Measurements from ENCODE around the gene LCE2B.

LCE2B gene

DNA sequence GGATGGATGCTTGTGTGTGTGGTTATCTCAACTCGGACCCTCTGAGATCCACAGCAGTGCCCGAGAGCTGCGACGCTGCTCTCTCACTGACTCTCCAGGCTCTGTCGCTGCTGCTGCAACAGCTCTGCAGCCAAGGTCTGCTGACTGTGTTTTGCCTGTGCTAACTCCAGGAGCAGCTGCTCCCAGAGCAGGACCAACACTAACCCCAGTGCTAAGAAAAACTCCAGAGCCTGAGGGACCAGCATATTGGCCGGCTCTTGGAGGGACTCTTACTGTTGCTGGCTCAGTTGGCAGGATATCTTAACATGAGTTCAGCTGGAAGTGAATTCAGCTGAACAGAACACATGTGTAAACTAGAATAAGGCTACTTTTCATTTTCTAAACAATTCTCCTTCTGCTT is 6.5 kb upstream of the LCE2B start:
- Histone ChIP-seq H3K36me3 (no peaks in the 10 kb centered on the region), H3K4me1 (no peaks in the 10 kb centered on the region), H3K4me3 (ENCODE audit: low read depth, low read length) (no peak overlapping the region), H3K9me3 (no peaks in the 10 kb centered on the region), H3K27me3 (no peaks in the 10 kb centered on the region)
- TF ChIP-seq, protein P1, sequence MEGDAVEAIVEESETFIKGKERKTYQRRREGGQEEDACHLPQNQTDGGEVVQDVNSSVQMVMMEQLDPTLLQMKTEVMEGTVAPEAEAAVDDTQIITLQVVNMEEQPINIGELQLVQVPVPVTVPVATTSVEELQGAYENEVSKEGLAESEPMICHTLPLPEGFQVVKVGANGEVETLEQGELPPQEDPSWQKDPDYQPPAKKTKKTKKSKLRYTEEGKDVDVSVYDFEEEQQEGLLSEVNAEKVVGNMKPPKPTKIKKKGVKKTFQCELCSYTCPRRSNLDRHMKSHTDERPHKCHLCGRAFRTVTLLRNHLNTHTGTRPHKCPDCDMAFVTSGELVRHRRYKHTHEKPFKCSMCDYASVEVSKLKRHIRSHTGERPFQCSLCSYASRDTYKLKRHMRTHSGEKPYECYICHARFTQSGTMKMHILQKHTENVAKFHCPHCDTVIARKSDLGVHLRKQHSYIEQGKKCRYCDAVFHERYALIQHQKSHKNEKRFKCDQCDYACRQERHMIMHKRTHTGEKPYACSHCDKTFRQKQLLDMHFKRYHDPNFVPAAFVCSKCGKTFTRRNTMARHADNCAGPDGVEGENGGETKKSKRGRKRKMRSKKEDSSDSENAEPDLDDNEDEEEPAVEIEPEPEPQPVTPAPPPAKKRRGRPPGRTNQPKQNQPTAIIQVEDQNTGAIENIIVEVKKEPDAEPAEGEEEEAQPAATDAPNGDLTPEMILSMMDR (IDR thresholded peaks at IDR 0.05; ENCODE audit: low read depth, low read length) = no peak
- no peak for DNase-seq

DNA sequence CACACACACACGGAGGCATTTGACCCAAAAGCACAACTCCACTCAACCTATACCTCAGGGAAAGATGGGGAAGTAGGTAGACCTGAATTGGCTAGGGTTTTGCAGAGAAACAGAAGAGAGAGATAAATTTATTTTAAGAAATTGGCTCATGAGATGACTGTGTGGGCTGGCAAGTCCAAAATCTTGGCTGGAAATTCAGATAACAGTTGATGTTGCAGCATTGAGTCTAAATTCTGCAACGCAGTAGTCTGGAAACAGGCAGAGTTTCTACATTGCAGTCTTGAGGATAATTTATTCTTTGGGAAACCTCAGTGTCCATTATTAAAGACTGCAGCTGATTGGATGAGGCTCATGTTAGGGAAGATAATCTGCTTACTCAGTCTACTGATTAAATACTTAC is 4.3 kb upstream of the LCE2B start:
- Histone ChIP-seq H3K36me3 (no peaks in the 10 kb centered on the region), H3K4me1 (no peaks in the 10 kb centered on the region), H3K4me3 (ENCODE audit: low read depth, low read length) (no peak overlapping the region), H3K9me3 (no peaks in the 10 kb centered on the region), H3K27me3 (no peaks in the 10 kb centered on the region)
- DNase-seq = no peak
- TF ChIP-seq, protein P1 (IDR thresholded peaks at IDR 0.05; ENCODE audit: low read depth, low read length) = no peak

DNA sequence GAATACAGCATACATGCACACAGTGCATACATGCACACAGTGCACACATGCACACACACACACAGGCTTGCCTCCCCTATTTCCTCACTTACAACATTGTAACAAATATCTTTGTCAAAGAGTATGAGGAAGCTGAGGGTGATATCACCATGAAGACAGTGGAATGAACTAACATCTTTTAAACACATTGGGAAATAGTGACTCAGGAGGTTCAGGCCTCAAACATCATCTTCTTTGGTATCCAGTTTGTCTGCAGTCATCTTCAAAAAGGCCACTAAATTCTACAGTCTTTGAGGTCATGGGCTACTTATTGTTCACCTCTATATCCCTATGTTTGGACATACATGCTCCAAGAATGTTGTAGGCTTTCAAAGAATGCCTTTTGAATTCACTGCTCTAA is 2.1 kb upstream of the LCE2B start:
- TF ChIP-seq, protein P1 (IDR thresholded peaks at IDR 0.05; ENCODE audit: low read depth, low read length) = no peak
- H3K27me3 ChIP-seq = no peaks in the 10 kb centered on the region
- no peak for DNase-seq
- no peaks in the 10 kb centered on the region for H3K36me3 ChIP-seq
- no peaks in the 10 kb centered on the region for H3K4me1 ChIP-seq
- no peak overlapping the region for H3K4me3 ChIP-seq (ENCODE audit: low read depth, low read length)
- H3K9me3 ChIP-seq = no peaks in the 10 kb centered on the region

GRCh38 chr1:152697701-152698600 is 12.0 kb downstream of the LCE2B start, which contains the start of gene LCE2A:
Gene LCE2A, plus strand, starts transcription at chr1:152698345. Its CDS starts 557 bp downstream, at chr1:152698902.
- DNase-seq = no peak
- no peaks in the 10 kb centered on the region for H3K9me3 ChIP-seq
- TF ChIP-seq, protein P1 (IDR thresholded peaks at IDR 0.05; ENCODE audit: low read depth, low read length) = no peak

DNA sequence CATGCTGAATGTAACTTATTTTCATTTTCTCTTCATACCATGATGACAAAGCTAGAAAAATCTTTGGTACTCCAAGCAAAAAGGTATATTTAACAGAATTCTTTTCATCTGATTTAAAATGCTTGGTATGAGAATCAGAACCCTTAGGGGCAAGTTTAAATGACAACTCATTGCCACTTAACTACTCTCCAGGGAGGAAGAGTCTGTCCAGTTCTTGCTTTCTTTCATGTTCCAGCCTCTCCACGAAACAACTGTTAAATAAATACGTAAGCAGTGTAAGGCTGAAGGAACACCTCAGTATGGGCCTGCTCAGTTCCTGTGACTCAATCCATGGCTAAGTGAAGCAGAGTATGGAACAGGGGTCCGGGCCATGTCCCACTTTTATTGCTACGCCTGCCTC is 13.8 kb downstream of the LCE2B start:
- Histone ChIP-seq H3K4me1 (no peaks in the 10 kb centered on the region), H3K27me3 (no peaks in the 10 kb centered on the region), H3K9me3 (no peaks in the 10 kb centered on the region), H3K4me3 (ENCODE audit: low read depth, low read length) (no peak overlapping the region), H3K36me3 (no peaks in the 10 kb centered on the region)
- DNase-seq = no peak
- TF ChIP-seq, protein P1 (IDR thresholded peaks at IDR 0.05; ENCODE audit: low read depth, low read length) = no peak

More at GRCh38 chr1:152697701-152698600, 12.0 kb downstream of the LCE2B start, which contains the start of gene LCE2A:
- Histone ChIP-seq H3K27me3 (no peaks in the 10 kb centered on the region), H3K36me3 (no peaks in the 10 kb centered on the region), H3K4me1 (no peaks in the 10 kb centered on the region), H3K4me3 (ENCODE audit: low read depth, low read length) (no peak within 1 kb of the TSS)

GRCh38 chr1:152707860-152708259 is 21.9 kb downstream of the LCE2B start, which contains the start of gene LCE4A:
Gene LCE4A, plus strand, starts transcription at chr1:152708160. Its CDS starts 916 bp downstream, at chr1:152709076.
- no peaks in the 10 kb centered on the region for H3K9me3 ChIP-seq
- no peak within 1 kb of the TSS for H3K4me3 ChIP-seq (ENCODE audit: low read depth, low read length)
- no peak for DNase-seq
- H3K4me1 ChIP-seq = no peaks in the 10 kb centered on the region
- no peaks in the 10 kb centered on the region for H3K36me3 ChIP-seq
- no peaks in the 10 kb centered on the region for H3K27me3 ChIP-seq
- TF ChIP-seq, protein P1 (IDR thresholded peaks at IDR 0.05; ENCODE audit: low read depth, low read length) = no peak

Measured in BE2C (cell line).